Tibial artery (tissue), 4 donors: Measurements from ENCODE around the gene ANKUB1.
"Not testable (repeated sequence)": the region's sequence is repeated elsewhere in the genome, so short reads cannot be mapped to it uniquely, and the experiment has no call there.

Source experiments
- DNase-seq, 2 donors: peaks; one replicate each; pipeline ENCODE4 v3.0.0-alpha.2; 2019
- H3K27ac ChIP-seq, 2 donors: fragments of 200-600 bp; sonication (generic) in 1 of 2; 1 replicate in 1 of 2; 2 replicates in 1 of 2; pipeline ENCODE4 v1.5.1; 2018 to 2019; ENCODE audit warnings: mild to moderate bottlenecking in 1 of 2
- H3K27me3 ChIP-seq, 2 donors: fragments of 200-600 bp; sonication (generic) in 1 of 2; one replicate each; pipeline versions ENCODE4 v1.5.1 to v1.6.0; 2016 to 2019
- H3K36me3 ChIP-seq, 3 donors: fragments of 200-600 bp; sonication (generic) in 2 of 3; one replicate each; pipeline ENCODE4 v1.5.1; 2016 to 2019; ENCODE audit warnings: mild to moderate bottlenecking in 2 of 3
- H3K4me1 ChIP-seq, 4 donors: fragments of 200-600 bp; sonication (generic) in 2 of 4; 1 replicate in 3 of 4; 2 replicates in 1 of 4; pipeline ENCODE4 v1.5.1; 2016 to 2019
- H3K4me3 ChIP-seq, 2 donors: fragments of 200-600 bp; sonication (generic) in 1 of 2; 1 replicate in 1 of 2; 2 replicates in 1 of 2; pipeline ENCODE4 v1.5.1; 2018 to 2019; ENCODE audit warnings: mild to moderate bottlenecking in 2 of 2
- H3K9me3 ChIP-seq, 3 donors: fragments of 200-600 bp; sonication (generic) in 1 of 3; one replicate each; pipeline ENCODE4 v1.5.1; 2016 to 2019
- intact Hi-C: fragments of 100-400 bp; cut with DNase I; formaldehyde crosslinking; loops from one replicate; pipeline ENCODE4 v1.15.0; 2023; ENCODE audit warnings: low total_unique reads
- TF ChIP-seq, protein P1 (sequence below), 2 experiments: fragments of 200-600 bp in 1 of 2; fragments of 450-650 bp in 1 of 2; IDR thresholded peaks; one replicate each; pipeline ENCODE4 v1.5.1; 2017 to 2019; ENCODE audit warnings: antibody characterized with exemption in 2 of 2, mild to moderate bottlenecking in 1 of 2, moderate library complexity in 1 of 2

Gene ANKUB1, protein sequence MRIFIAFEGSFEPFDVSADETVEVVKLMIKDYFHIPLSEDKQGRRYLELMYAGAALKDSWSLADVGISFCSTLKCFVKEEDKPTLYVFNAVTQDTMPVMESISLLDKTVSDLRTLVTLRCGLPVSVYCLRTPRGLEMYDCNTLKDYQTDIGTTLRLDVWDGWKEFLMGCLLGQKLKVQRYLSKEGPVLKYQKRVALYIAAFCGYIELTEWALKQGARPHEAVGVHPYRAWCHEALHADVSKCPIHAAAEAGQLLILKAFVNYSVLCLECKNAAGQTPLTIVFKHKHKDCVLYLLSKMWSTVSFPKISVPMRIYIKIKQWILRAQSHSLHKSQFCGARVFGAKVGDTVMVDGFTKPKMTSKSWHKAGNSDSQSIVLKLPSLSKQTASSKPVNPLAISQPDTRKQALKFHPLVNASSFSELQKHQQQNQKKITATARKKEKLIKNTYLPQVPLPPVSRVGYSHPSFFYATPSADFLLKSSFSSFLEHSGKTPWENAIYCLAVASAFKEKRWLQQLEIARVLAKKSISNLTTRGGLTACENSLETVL

GRCh38 chr3:149792452-149793270, at the start of gene ANKUB1:
Gene ANKUB1, minus strand, starts transcription at chr3:149792554. Its CDS starts 188 bp downstream, at chr3:149792366.
- no peaks in the 10 kb centered on the region for H3K9me3 ChIP-seq
- H3K4me3 ChIP-seq = no peak within 1 kb of the TSS
- no peak within 1 kb of the TSS for H3K27ac ChIP-seq
- peaks cover 0 to 2% of the 10 kb centered on the region in 2 donors for H3K27me3 ChIP-seq
- H3K4me1 ChIP-seq = no peaks in the 10 kb centered on the region
- DNase-seq = no peak
- TF ChIP-seq, protein P1, sequence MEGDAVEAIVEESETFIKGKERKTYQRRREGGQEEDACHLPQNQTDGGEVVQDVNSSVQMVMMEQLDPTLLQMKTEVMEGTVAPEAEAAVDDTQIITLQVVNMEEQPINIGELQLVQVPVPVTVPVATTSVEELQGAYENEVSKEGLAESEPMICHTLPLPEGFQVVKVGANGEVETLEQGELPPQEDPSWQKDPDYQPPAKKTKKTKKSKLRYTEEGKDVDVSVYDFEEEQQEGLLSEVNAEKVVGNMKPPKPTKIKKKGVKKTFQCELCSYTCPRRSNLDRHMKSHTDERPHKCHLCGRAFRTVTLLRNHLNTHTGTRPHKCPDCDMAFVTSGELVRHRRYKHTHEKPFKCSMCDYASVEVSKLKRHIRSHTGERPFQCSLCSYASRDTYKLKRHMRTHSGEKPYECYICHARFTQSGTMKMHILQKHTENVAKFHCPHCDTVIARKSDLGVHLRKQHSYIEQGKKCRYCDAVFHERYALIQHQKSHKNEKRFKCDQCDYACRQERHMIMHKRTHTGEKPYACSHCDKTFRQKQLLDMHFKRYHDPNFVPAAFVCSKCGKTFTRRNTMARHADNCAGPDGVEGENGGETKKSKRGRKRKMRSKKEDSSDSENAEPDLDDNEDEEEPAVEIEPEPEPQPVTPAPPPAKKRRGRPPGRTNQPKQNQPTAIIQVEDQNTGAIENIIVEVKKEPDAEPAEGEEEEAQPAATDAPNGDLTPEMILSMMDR (IDR thresholded peaks at IDR 0.05) = no peak
- H3K36me3 ChIP-seq = no peaks in the 10 kb centered on the region
- intact Hi-C loops = no loop called here

- Histone ChIP-seq H3K9me3 (peaks cover 0 to 3% (median 0%) of the 10 kb centered on the region in 3 donors), H3K36me3 (peaks cover 0 to 8% (median 4%) of the 10 kb centered on the region in 3 donors), H3K4me3 (no peak overlapping the region), H3K27ac (no peak overlapping the region), H3K27me3 (no peaks in the 10 kb centered on the region), H3K4me1 (peaks cover 0 to 23% (median 5%) of the 10 kb centered on the region in 4 donors)
- no peak for DNase-seq
- intact Hi-C loops = no loop called here
- TF ChIP-seq, protein P1 (IDR thresholded peaks at IDR 0.05) = no peak
Observed at GRCh38 chr3:149839896-149840295, 47.5 kb upstream of the ANKUB1 start.

DNA sequence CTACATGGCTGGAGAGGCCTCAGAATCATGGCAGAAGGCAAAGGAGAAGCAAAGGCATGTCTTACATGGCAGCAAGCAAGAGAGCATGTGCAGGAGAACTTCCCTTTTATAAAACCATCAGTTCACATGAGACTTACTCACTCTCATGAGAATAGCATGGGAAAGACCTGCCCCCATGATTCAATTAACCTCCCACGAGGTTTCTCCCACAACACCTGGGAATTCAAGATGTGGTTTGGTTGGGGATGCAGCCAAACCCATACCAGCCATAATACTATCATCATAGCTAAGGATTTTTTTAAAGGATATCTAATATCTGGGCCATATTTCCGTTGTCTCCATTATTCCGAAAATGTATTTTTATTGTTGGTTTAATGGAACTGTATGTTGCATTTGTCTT, 47.1 kb upstream of the ANKUB1 start:
- H3K27me3 ChIP-seq, H3K27ac ChIP-seq, H3K4me3 ChIP-seq, H3K9me3 ChIP-seq, H3K36me3 ChIP-seq, intact Hi-C loops, DNase-seq: not testable (repeated sequence)
- H3K4me1 ChIP-seq = peaks cover 0 to 20% (median 5%) of the 10 kb centered on the region in 4 donors

DNA sequence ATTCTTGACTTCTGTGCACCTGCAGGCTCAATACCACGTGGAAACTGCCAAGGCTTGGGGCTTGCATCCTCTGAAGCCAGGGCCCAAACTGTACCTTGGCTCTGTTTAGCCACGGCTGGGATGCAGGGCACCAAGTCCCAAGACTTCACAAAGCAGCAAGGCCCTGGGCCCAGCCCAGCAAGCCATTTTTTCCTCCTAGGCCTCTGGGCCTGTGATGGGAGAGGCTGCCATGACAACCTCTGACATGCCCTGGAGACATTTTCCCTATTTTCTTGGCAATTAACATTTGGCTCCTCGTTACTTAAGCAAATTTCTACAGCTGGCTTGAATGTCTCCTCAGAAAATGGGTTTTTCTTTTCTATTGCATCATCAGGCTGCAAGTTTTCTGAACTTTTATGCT, 46.1 kb upstream of the ANKUB1 start:
- H3K27ac ChIP-seq, H3K4me3 ChIP-seq, intact Hi-C loops, H3K27me3 ChIP-seq, DNase-seq, H3K9me3 ChIP-seq, H3K36me3 ChIP-seq: not testable (repeated sequence)
- peaks cover 0 to 12% (median 5%) of the 10 kb centered on the region in 4 donors for H3K4me1 ChIP-seq

GRCh38 chr3:149833241-149833640, 40.9 kb upstream of the ANKUB1 start:
- no peak overlapping the region for H3K4me3 ChIP-seq

DNA sequence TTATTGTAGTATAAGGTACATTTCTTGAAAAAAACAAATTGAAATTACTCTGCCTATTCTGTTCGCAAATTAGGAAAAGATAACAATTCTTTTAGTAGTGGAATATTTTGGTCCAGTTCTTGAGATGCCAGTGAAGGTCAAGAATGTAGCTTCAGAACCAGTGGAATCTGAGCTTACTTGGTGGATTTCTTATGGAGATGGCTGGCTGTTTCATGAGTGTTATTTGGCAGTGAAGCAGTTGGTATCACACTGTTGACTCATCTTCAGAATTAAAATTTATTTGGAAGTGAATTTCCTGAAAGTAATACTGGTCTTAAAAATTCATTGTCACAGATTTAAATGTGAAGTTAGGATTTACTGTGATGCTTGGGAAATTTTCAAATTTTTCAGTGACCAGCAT, 39.7 kb upstream of the ANKUB1 start:
- Histone ChIP-seq H3K4me3 (no peak overlapping the region), H3K4me1 (peaks cover 0 to 12% (median 2%) of the 10 kb centered on the region in 4 donors), H3K36me3 (no peaks in the 10 kb centered on the region), H3K27me3 (no peaks in the 10 kb centered on the region), H3K27ac (no peak overlapping the region), H3K9me3 (peaks cover 0 to 20% (median 0%) of the 10 kb centered on the region in 3 donors)
- intact Hi-C loops = no loop called here
- TF ChIP-seq, protein P1 (IDR thresholded peaks at IDR 0.05) = no peak
- DNase-seq = no peak

More at GRCh38 chr3:149833241-149833640, 40.9 kb upstream of the ANKUB1 start:
- DNase-seq = no peak
- Histone ChIP-seq H3K27me3 (no peaks in the 10 kb centered on the region), H3K4me1 (peaks cover 0 to 12% (median 2%) of the 10 kb centered on the region in 4 donors), H3K27ac (no peak overlapping the region), H3K9me3 (peaks cover 0 to 20% (median 0%) of the 10 kb centered on the region in 3 donors), H3K36me3 (peaks cover 0 to 5% (median 1%) of the 10 kb centered on the region in 3 donors)
- intact Hi-C loops = no loop called here
- TF ChIP-seq, protein P1 (IDR thresholded peaks at IDR 0.05) = no peak
